Measurements from ENCODE around the gene SLC37A4.

SLC37A4 gene

DNA sequence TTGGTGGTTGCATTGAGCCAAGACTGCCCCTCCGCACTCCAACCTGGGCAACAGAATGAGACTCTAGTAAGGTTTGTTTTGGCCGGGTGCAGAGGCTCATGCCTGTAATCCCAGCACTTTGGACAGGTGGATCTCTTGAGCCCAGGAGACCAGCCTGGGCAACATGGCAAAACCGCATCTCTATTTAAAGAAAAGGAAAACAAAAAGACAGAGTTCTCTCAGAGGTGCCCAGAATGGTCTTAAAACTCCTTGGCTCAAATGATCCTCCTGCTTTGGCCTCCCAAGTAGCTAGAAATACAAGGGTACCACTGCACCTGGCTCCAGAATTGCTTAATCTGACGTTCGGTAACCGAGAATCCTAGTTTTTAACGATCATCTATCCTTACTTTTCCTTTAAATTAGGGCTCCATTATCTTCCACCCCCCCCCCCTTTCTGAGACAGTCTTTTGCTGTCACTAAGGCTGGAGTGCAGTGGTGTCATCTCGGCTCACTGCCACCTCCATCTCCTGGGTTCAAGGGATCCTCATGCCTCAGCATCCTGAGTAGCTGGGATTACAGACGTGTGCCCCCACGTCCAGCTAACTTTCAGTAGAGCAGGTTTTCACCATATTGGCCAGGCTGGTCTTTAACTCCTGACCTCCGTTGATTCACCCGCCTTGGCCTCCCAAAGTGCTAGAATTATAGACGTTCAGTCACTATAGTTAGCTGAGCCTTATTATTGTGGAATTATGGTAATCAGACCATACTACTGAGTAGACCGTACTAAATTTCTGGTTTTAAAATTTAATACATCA, 14.3 kb downstream of the SLC37A4 start:
- TF ChIP-seq CTCF (conservative IDR thresholded peaks at IDR 0.05; ENCODE audit: low read depth, low read length) = no peak
- peak overlapping the region; percentile 20 for H3K4me3 ChIP-seq (ENCODE audit: low read depth, low read length)
- DNase-seq (ENCODE audit: low read depth) = no peak

DNA sequence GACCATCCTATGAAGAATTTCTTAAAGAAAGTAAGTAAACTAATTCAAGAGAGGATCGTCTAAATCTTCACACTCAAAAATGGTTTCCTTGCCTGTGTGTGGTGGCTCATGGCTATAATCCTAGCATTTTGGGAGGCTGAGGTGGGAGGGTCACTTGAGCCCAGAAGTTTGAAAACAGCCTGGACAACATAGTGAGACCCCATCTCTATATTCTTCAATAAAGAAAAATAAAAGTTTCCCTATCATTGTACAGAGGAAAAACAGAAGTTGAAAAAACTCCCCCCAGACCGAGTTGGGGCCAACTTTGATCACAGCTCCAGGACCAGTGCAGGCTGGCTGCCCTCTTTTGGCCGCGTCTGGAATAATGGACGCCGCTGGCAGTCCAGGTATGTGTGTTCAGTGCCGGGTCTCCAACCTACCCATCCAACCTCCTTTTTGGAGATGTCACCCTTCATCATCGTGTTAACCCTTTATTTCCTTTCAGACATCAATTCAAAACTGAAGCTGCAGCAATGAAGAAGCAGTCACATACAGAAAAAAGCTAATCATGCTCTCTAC, 15.5 kb downstream of the SLC37A4 start:
- no peak for DNase-seq (ENCODE audit: low read depth)
- H3K4me3 ChIP-seq (ENCODE audit: low read depth, low read length) = no peak overlapping the region
- TF ChIP-seq CTCF (conservative IDR thresholded peaks at IDR 0.05; ENCODE audit: low read depth, low read length) = peak; percentile 42

- no peak for TF ChIP-seq CTCF (conservative IDR thresholded peaks at IDR 0.05; ENCODE audit: low read depth, low read length)
- no peak overlapping the region for H3K4me3 ChIP-seq (ENCODE audit: low read depth, low read length)
- DNase-seq (ENCODE audit: low read depth) = no peak
Measured at GRCh38 chr11:119014209-119014924, 16.3 kb downstream of the SLC37A4 start.

DNA sequence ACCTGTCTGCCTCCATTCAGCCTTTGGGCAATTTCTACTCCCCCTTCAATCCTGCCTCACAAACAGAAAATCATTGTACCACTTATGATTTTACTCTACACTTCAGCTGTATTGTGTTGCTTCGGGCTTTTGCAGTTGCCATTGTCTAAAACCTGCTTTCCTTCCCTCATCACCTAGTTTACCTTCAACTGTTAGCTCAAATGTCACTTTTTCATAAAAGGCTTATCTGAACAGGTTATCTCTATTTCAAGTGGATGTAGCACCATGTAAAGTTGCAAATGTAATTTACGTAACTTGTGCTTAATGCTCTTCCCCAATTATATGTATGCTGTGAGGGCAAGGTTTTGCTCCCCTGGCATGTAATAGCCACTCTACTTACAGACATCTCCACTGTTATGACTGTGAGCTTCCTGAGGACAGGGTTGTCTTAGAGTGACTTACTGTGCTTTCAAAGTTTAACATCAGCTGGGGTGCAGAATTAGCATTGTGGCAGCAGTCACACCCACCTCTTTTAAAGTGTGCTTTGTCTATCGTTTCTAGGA, 18.0 kb downstream of the SLC37A4 start:
- TF ChIP-seq CTCF (conservative IDR thresholded peaks at IDR 0.05; ENCODE audit: low read depth, low read length) = no peak
- no peak overlapping the region for H3K4me3 ChIP-seq (ENCODE audit: low read depth, low read length)
- DNase-seq (ENCODE audit: low read depth) = no peak

- DNase-seq (ENCODE audit: low read depth) = no peak
- TF ChIP-seq CTCF (conservative IDR thresholded peaks at IDR 0.05; ENCODE audit: low read depth, low read length) = no peak
- no peak overlapping the region for H3K4me3 ChIP-seq (ENCODE audit: low read depth, low read length)
Measured at GRCh38 chr11:119011476-119012053, 19.1 kb downstream of the SLC37A4 start.

DNA sequence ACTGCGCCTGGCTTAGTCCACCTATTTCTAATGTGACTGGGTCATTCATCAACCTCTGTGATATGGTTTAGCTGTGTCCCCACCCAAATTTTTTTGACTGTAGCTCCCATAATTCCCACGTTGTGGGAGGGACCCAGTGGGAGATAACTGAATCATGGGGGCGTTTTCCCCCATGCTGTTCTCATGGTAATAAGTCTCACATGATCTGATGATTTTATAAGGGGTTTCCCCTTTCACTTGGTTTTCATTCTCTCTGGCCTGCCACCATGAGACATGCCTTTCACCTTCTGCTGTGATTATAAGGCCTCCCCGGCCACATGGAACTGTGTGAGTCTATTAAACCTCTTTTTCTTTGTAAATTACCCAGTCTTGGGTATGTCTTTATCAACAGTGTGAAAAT, 24.0 kb downstream of the SLC37A4 start:
- TF ChIP-seq CTCF (conservative IDR thresholded peaks at IDR 0.05; ENCODE audit: low read depth, low read length) = no peak
- no peak for DNase-seq (ENCODE audit: low read depth)
- H3K4me3 ChIP-seq (ENCODE audit: low read depth, low read length) = no peak overlapping the region
